GM10248 (cell line): ENCODE measurements around the gene GPAT3.
"Not testable (repeated sequence)": the region's sequence is repeated elsewhere in the genome, so short reads cannot be mapped to it uniquely, and the experiment has no call there.

Experiments
- CTCF ChIA-PET: fragments of 300-600 bp; sonication (Branson Sonifier 250); formaldehyde crosslinking; extraction: SDS; loops from one replicate; lab custom pipeline; 2021; ENCODE audit warnings: antibody characterized with exemption; lab: Yijun Ruan, JAX
- POLR2A ChIA-PET: fragments of 350-650 bp; sonication (Branson Sonifier 250); formaldehyde crosslinking; extraction: SDS; loops from one replicate; lab custom pipeline; 2020; ENCODE audit warnings: antibody characterized with exemption; lab: Yijun Ruan, JAX
- DNase-seq: peaks from one replicate; pipeline ENCODE4 v3.0.0; 2012; ENCODE audit errors: extremely low spot score
- CTCF ChIP-seq: IDR thresholded peaks from 2 replicates; pipeline ENCODE4 v1.5.1; 2012; ENCODE audit warnings: mild to moderate bottlenecking, low read depth; ENCODE audit errors: extremely low read depth, missing control alignments, control extremely low read depth

The GPAT3 gene

GRCh38 chr4:83613994-83614393, 78.1 kb downstream of the GPAT3 start:
- ChIA-PET CTCF (no interaction called here), POLR2A (no interaction called here)
- no peak for TF ChIP-seq CTCF
- DNase-seq, result no peak

- CTCF ChIA-PET, result no interaction called here
- TF ChIP-seq CTCF, result no peak
- POLR2A ChIA-PET, result no interaction called here
- DNase-seq, result no peak
These were observed 80.3 kb downstream of the GPAT3 start for GRCh38 chr4:83616252-83616651.

- ChIA-PET POLR2A (no interaction called here), CTCF (interaction anchor here (1.8 kb wide), 1 partner anchor 27 kb away, joined by 5 read pairs; no protein-coding TSS in a partner anchor)
- TF ChIP-seq CTCF, result no peak
- no peak for DNase-seq
These were observed 81.6 kb downstream of the GPAT3 start for GRCh38 chr4:83617371-83618035.

- TF ChIP-seq CTCF, result no peak
- DNase-seq, result no peak
- POLR2A ChIA-PET, result no interaction called here
- CTCF ChIA-PET, result interaction anchor here (1.0 to 1.8 kb wide), 3 partner anchors 10 to 58 kb away, joined by 3 to 5 read pairs (median 3); no protein-coding TSS in a partner anchor
These were observed 82.5 kb downstream of the GPAT3 start for GRCh38 chr4:83618431-83618830.

GRCh38 chr4:83618991-83619645, 83.2 kb downstream of the GPAT3 start:
- ChIA-PET CTCF (interaction anchor here (1.0 to 1.8 kb wide), 4 partner anchors 9 to 59 kb away, joined by 3 to 5 read pairs (median 3); no protein-coding TSS in a partner anchor), POLR2A (no interaction called here)
- no peak for TF ChIP-seq CTCF
- no peak for DNase-seq

- POLR2A ChIA-PET, DNase-seq, CTCF ChIA-PET: not testable (repeated sequence)
These were observed 86.2 kb downstream of the GPAT3 start for GRCh38 chr4:83622127-83622526.

GRCh38 chr4:83625821-83626220, 89.9 kb downstream of the GPAT3 start:
- POLR2A ChIA-PET, result no interaction called here
- no peak for DNase-seq
- CTCF ChIA-PET, result no interaction called here
- no peak for TF ChIP-seq CTCF
